Measurements from ENCODE around the gene MCU.

Gene MCU

DNA sequence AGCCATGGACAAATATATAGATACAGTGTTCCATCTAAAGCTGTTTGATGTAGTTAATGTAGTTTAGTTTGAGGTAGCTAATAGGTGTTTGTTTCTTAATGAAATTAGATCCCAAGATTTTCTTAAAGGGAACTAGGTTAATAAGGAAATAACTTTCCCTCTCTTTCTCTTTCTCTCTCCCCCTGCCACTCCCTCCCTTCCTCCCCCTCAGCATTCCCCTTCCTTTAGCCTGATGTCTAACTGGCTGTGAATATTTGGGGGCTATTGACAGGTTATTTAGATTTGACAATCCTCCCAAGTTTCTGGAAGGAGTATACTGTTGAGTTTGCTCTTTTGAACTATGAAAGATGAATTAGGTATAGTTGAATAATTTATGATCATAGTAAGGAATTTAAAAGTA, 136.4 kb downstream of the MCU start:
- Histone ChIP-seq H3K27ac (ENCODE audit: low read depth, low read length) (no peak overlapping the region), H3K4me1 (ENCODE audit: insufficient read depth, low read length) (peaks cover 58% of the 10 kb centered on the region), H3K27me3 (ENCODE audit: insufficient read depth, low read length) (no peaks in the 10 kb centered on the region), H3K4me3 (ENCODE audit: low read length) (no peak overlapping the region), H3K36me3 (ENCODE audit: insufficient read depth, low read length) (no peaks in the 10 kb centered on the region), H3K9me3 (ENCODE audit: insufficient read depth, low read depth, low read length) (no peaks in the 10 kb centered on the region), H3K9ac (ENCODE audit: low read depth, low read length) (no peak overlapping the region)

GRCh38 chr10:72830625-72831024, 138.7 kb downstream of the MCU start:
- peaks cover 9% of the 10 kb centered on the region; the same call in 1 of the 2 replicates for H3K36me3 ChIP-seq (ENCODE audit: insufficient read depth, low read length)
- no peaks in the 10 kb centered on the region for H3K27me3 ChIP-seq (ENCODE audit: insufficient read depth, low read length)
- H3K4me3 ChIP-seq (ENCODE audit: low read length): no peak overlapping the region
- H3K9ac ChIP-seq (ENCODE audit: low read depth, low read length): no peak overlapping the region
- H3K9me3 ChIP-seq (ENCODE audit: insufficient read depth, low read depth, low read length): no peaks in the 10 kb centered on the region
- peaks cover 53% of the 10 kb centered on the region for H3K4me1 ChIP-seq (ENCODE audit: insufficient read depth, low read length)
- WGBS: 77% methylated on average over 2 of the region's 2 CpGs
- H3K27ac ChIP-seq (ENCODE audit: low read depth, low read length): no peak overlapping the region

GRCh38 chr10:72831696-72832409, 139.9 kb downstream of the MCU start:
- 86% methylated on average over 4 of the region's 8 CpGs for WGBS
- Histone ChIP-seq H3K9ac (ENCODE audit: low read depth, low read length) (no peak overlapping the region), H3K27me3 (ENCODE audit: insufficient read depth, low read length) (no peaks in the 10 kb centered on the region)

DNA sequence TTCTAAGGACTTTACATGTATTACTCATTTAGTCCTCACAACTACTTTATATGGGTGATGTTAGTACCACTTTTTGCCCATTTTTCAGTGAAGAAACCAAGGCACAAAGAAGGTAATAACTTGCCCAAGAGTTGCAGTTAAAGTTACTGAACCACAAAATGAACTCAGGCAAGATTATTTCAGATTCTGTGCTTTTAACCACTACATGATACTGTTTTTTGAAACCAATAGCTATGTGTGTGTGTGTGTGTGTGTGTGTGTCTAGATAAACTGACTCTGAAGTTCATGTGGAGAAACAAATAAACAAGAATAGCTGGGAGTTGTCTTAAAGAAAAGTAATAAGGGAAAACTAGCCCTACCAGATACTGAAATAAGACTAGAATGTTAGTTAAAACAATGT, 140.8 kb downstream of the MCU start:
- Histone ChIP-seq H3K9me3 (ENCODE audit: insufficient read depth, low read depth, low read length) (no peaks in the 10 kb centered on the region), H3K4me3 (ENCODE audit: low read length) (no peak overlapping the region), H3K27me3 (ENCODE audit: insufficient read depth, low read length) (no peaks in the 10 kb centered on the region), H3K27ac (ENCODE audit: low read depth, low read length) (no peak overlapping the region), H3K9ac (ENCODE audit: low read depth, low read length) (no peak overlapping the region), H3K4me1 (ENCODE audit: insufficient read depth, low read length) (peaks cover 35% of the 10 kb centered on the region), H3K36me3 (ENCODE audit: insufficient read depth, low read length) (peaks cover 20% of the 10 kb centered on the region; the same call in 1 of the 2 replicates)

More at GRCh38 chr10:72831696-72832409, 139.9 kb downstream of the MCU start:
- no peak overlapping the region for H3K4me3 ChIP-seq (ENCODE audit: low read length)
- H3K9me3 ChIP-seq (ENCODE audit: insufficient read depth, low read depth, low read length): no peaks in the 10 kb centered on the region
- H3K4me1 ChIP-seq (ENCODE audit: insufficient read depth, low read length): peaks cover 40% of the 10 kb centered on the region
- no peak overlapping the region for H3K27ac ChIP-seq (ENCODE audit: low read depth, low read length)
- H3K36me3 ChIP-seq (ENCODE audit: insufficient read depth, low read length): peaks cover 17% of the 10 kb centered on the region; the same call in 1 of the 2 replicates

- H3K27me3 ChIP-seq (ENCODE audit: insufficient read depth, low read length): no peaks in the 10 kb centered on the region
- H3K36me3 ChIP-seq (ENCODE audit: insufficient read depth, low read length): peaks cover 20% of the 10 kb centered on the region; the same call in 1 of the 2 replicates
- no peak overlapping the region for H3K27ac ChIP-seq (ENCODE audit: low read depth, low read length)
- no peak overlapping the region for H3K9ac ChIP-seq (ENCODE audit: low read depth, low read length)
- WGBS: 89% methylated on average over 5 of the region's 5 CpGs
- no peak overlapping the region for H3K4me3 ChIP-seq (ENCODE audit: low read length)
- no peaks in the 10 kb centered on the region for H3K9me3 ChIP-seq (ENCODE audit: insufficient read depth, low read depth, low read length)
- H3K4me1 ChIP-seq (ENCODE audit: insufficient read depth, low read length): peaks cover 28% of the 10 kb centered on the region; the same call in 1 of the 2 replicates
Measured at GRCh38 chr10:72834183-72834825, 142.4 kb downstream of the MCU start.

GRCh38 chr10:72840319-72840718, 148.4 kb downstream of the MCU start:
- Histone ChIP-seq H3K36me3 (ENCODE audit: insufficient read depth, low read length) (peaks cover 14% of the 10 kb centered on the region; the same call in 1 of the 2 replicates), H3K4me3 (ENCODE audit: low read length) (no peak overlapping the region), H3K27me3 (ENCODE audit: insufficient read depth, low read length) (no peaks in the 10 kb centered on the region), H3K4me1 (ENCODE audit: insufficient read depth, low read length) (no peaks in the 10 kb centered on the region), H3K9me3 (ENCODE audit: insufficient read depth, low read depth, low read length) (no peaks in the 10 kb centered on the region), H3K9ac (ENCODE audit: low read depth, low read length) (no peak overlapping the region), H3K27ac (ENCODE audit: low read depth, low read length) (no peak overlapping the region)

GRCh38 chr10:72841487-72841886, 149.5 kb downstream of the MCU start:
- H3K4me1 ChIP-seq (ENCODE audit: insufficient read depth, low read length): no peaks in the 10 kb centered on the region
- H3K9ac ChIP-seq (ENCODE audit: low read depth, low read length): no peak overlapping the region
- H3K4me3 ChIP-seq (ENCODE audit: low read length): no peak overlapping the region
- H3K27ac ChIP-seq (ENCODE audit: low read depth, low read length): no peak overlapping the region
- no peaks in the 10 kb centered on the region for H3K27me3 ChIP-seq (ENCODE audit: insufficient read depth, low read length)
- H3K9me3 ChIP-seq (ENCODE audit: insufficient read depth, low read depth, low read length): no peaks in the 10 kb centered on the region
- WGBS: 77% methylated on average over 5 of the region's 5 CpGs
- H3K36me3 ChIP-seq (ENCODE audit: insufficient read depth, low read length): 0 out of 2 replicates have a peak, but pooled peaks cover 3% of the 10 kb centered on the region

DNA sequence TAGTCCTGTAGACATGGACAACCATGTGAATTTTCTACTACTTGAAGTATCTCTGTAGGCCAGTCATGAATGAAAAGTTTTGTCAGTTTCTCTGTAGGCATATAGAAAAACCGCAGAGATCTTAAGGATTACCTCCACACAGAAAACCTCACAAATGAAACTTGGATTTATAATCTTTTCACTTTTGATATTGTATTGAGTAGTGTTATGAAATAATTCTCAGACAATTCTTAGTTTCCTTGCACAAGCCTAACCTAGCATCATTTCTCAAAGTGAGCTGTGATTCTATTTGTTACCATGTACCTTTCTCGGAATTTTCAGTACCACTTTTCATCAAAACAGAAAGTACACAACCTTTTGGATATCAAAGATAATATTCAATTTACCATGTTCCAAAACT, 150.2 kb downstream of the MCU start:
- H3K4me1 ChIP-seq (ENCODE audit: insufficient read depth, low read length): no peaks in the 10 kb centered on the region
- H3K27ac ChIP-seq (ENCODE audit: low read depth, low read length): no peak overlapping the region
- H3K4me3 ChIP-seq (ENCODE audit: low read length): no peak overlapping the region
- no peak overlapping the region for H3K9ac ChIP-seq (ENCODE audit: low read depth, low read length)
- WGBS: 97% methylated on average over 1 of the region's 2 CpGs
- H3K9me3 ChIP-seq (ENCODE audit: insufficient read depth, low read depth, low read length): no peaks in the 10 kb centered on the region
- H3K36me3 ChIP-seq (ENCODE audit: insufficient read depth, low read length): 0 out of 2 replicates have a peak, but pooled peaks cover 2% of the 10 kb centered on the region
- H3K27me3 ChIP-seq (ENCODE audit: insufficient read depth, low read length): no peaks in the 10 kb centered on the region

DNA sequence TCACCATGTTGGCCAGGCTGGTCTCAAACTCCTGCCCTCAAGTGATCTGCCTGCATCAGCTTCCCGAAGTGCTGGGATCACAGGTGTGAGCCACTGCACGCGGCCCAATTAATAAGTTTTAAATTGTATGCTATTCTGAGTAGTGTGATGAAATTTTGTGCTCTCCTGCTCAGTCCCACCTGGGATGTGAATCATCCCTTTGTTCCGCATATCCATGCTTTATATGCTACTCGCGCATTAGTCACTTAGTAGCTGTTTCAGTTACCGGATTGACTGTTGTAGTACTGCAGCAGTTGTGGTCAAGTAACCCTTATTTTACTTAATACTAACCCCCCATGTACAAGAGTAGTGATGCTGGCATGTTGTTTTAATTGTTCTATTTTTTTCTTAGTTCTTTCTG, 154.3 kb downstream of the MCU start:
- Histone ChIP-seq H3K27ac (ENCODE audit: low read depth, low read length) (no peak overlapping the region), H3K36me3 (ENCODE audit: insufficient read depth, low read length) (0 out of 2 replicates have a peak, but pooled peaks cover under 1% of the 10 kb centered on the region), H3K4me1 (ENCODE audit: insufficient read depth, low read length) (no peaks in the 10 kb centered on the region), H3K9ac (ENCODE audit: low read depth, low read length) (no peak overlapping the region), H3K9me3 (ENCODE audit: insufficient read depth, low read depth, low read length) (peaks cover 6% of the 10 kb centered on the region), H3K4me3 (ENCODE audit: low read length) (no peak overlapping the region), H3K27me3 (ENCODE audit: insufficient read depth, low read length) (no peaks in the 10 kb centered on the region)
- WGBS: 84% methylated on average over 7 of the region's 7 CpGs

GRCh38 chr10:72847681-72848080, 155.7 kb downstream of the MCU start:
- Histone ChIP-seq H3K9me3 (ENCODE audit: insufficient read depth, low read depth, low read length) (peaks cover 14% of the 10 kb centered on the region), H3K27me3 (ENCODE audit: insufficient read depth, low read length) (no peaks in the 10 kb centered on the region), H3K36me3 (ENCODE audit: insufficient read depth, low read length) (0 out of 2 replicates have a peak, but pooled peaks cover 5% of the 10 kb centered on the region), H3K27ac (ENCODE audit: low read depth, low read length) (no peak overlapping the region), H3K4me1 (ENCODE audit: insufficient read depth, low read length) (no peaks in the 10 kb centered on the region), H3K9ac (ENCODE audit: low read depth, low read length) (no peak overlapping the region), H3K4me3 (ENCODE audit: low read length) (no peak overlapping the region)
- 96% methylated on average over 2 of the region's 2 CpGs for WGBS

DNA sequence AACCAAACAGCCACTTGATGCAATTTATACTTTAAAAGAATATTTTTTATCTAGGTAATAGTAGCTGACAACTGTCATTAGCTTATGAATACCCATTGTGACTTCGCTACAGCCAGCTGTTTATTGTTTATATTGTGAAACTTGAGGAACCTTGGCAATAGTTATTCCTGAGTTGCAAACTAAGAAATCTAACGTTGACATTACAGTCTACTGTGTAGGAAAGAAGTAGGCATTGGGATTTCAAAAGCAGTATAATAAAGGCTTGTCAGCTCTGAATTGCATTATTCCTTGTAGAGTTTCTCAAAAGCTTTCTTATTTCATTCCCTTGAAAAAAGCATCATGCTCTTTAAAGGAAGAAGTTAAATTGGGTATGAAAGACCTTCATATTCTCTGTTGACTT, 158.9 kb downstream of the MCU start:
- H3K4me1 ChIP-seq (ENCODE audit: insufficient read depth, low read length): no peaks in the 10 kb centered on the region
- no peak overlapping the region for H3K9ac ChIP-seq (ENCODE audit: low read depth, low read length)
- WGBS: 98% methylated on average over 2 of the region's 2 CpGs
- H3K27me3 ChIP-seq (ENCODE audit: insufficient read depth, low read length): no peaks in the 10 kb centered on the region
- H3K4me3 ChIP-seq (ENCODE audit: low read length): no peak overlapping the region
- 0 out of 2 replicates have a peak, but pooled peaks cover 5% of the 10 kb centered on the region for H3K36me3 ChIP-seq (ENCODE audit: insufficient read depth, low read length)
- H3K9me3 ChIP-seq (ENCODE audit: insufficient read depth, low read depth, low read length): peaks cover 14% of the 10 kb centered on the region
- no peak overlapping the region for H3K27ac ChIP-seq (ENCODE audit: low read depth, low read length)
